Keratinocyte (primary cell): Measurements from ENCODE around the gene TMEM132C. TPM values are rescaled to one million over a fixed set of nuclear protein-coding genes. Genes with fewer than 3 reads are reported as not detected.

Experiments
- DNase-seq: peaks from one replicate; pipeline ENCODE4 v3.0.0-alpha.2; 2011; ENCODE audit warnings: low read depth, missing footprints, low spot score
- FAIRE-seq: peaks from 2 replicates; lab custom pipeline; 2011; peaks lifted over from hg19 to GRCh38; lab: Jason Lieb, UNC
- H2AFZ ChIP-seq: 2 replicates; pipeline ENCODE4 v1.6.0; 2012; ENCODE audit warnings: low read length, control low read depth, inconsistent platforms; ENCODE audit not compliant: control insufficient read depth
- H3K27ac ChIP-seq: 2 replicates; pipeline ENCODE4 v1.5.1; 2011; ENCODE audit warnings: low read length; ENCODE audit not compliant: control insufficient read depth, insufficient read depth
- H3K27me3 ChIP-seq: 3 replicates; pipeline ENCODE4 v1.6.0; 2011; ENCODE audit warnings: low read length; ENCODE audit not compliant: control insufficient read depth, insufficient read depth; ENCODE audit errors: extremely low read depth
- H3K36me3 ChIP-seq, 2 experiments: 2 replicates in 1 of 2; 3 replicates in 1 of 2; pipeline ENCODE4 v1.5.1; 2011; ENCODE audit warnings: low read length in 2 of 2, mild to moderate bottlenecking in 1 of 2; ENCODE audit not compliant: control insufficient read depth in 2 of 2, insufficient read depth in 2 of 2; ENCODE audit errors: extremely low read depth in 1 of 2
- H3K4me1 ChIP-seq: 3 replicates; pipeline ENCODE4 v1.5.1; 2011; ENCODE audit warnings: low read length; ENCODE audit not compliant: control insufficient read depth, insufficient read depth; ENCODE audit errors: extremely low read depth
- H3K4me2 ChIP-seq: 3 replicates; pipeline ENCODE4 v1.6.0; 2011; ENCODE audit warnings: low read depth, low read length; ENCODE audit not compliant: control insufficient read depth, insufficient read depth; ENCODE audit errors: extremely low read depth
- H3K4me3 ChIP-seq, 3 experiments: fragments of 200-600 bp in 1 of 3; sonication (generic) in 1 of 3; 2 replicates in 2 of 3; 3 replicates in 1 of 3; pipeline ENCODE4 v1.5.1; 2011 to 2016; ENCODE audit warnings: low read length in 3 of 3, mild to moderate bottlenecking in 3 of 3, control low read depth in 2 of 3, inconsistent platforms in 1 of 3, low read depth in 1 of 3, mixed read lengths in 1 of 3, mixed run types in 1 of 3, moderate library complexity in 1 of 3; ENCODE audit not compliant: control insufficient read depth in 2 of 3, insufficient read depth in 2 of 3; ENCODE audit errors: extremely low read depth in 1 of 3
- H3K79me2 ChIP-seq: 2 replicates; pipeline ENCODE4 v1.6.0; 2012; ENCODE audit warnings: low read length; ENCODE audit not compliant: control insufficient read depth, insufficient read depth
- H3K9ac ChIP-seq: 3 replicates; pipeline ENCODE4 v1.6.0; 2011; ENCODE audit warnings: low read length; ENCODE audit not compliant: control insufficient read depth, insufficient read depth; ENCODE audit errors: extremely low read depth
- H3K9me1 ChIP-seq: 3 replicates; pipeline ENCODE4 v1.6.0; 2011; ENCODE audit warnings: low read length; ENCODE audit not compliant: control insufficient read depth, insufficient read depth; ENCODE audit errors: extremely low read depth
- H3K9me3 ChIP-seq: 2 replicates; pipeline ENCODE4 v1.5.1; 2012; ENCODE audit warnings: low read depth, low read length; ENCODE audit not compliant: control insufficient read depth
- H4K20me1 ChIP-seq: 3 replicates; pipeline ENCODE4 v1.6.0; 2011; ENCODE audit warnings: low read length; ENCODE audit not compliant: control insufficient read depth, insufficient read depth; ENCODE audit errors: extremely low read depth
- CTCF ChIP-seq, 3 experiments: IDR thresholded peaks in 1 of 3; conservative IDR thresholded peaks in 1 of 3; optimal IDR thresholded peaks in 1 of 3; 2 replicates in 2 of 3; 3 replicates in 1 of 3; pipeline versions ENCODE3 to v1.5.1; 2011; ENCODE audit warnings: low read length in 3 of 3, mild to moderate bottlenecking in 3 of 3, moderate library complexity in 2 of 3, control low read depth in 1 of 3, inconsistent platforms in 1 of 3; ENCODE audit not compliant: insufficient read depth in 2 of 3; ENCODE audit errors: extremely low read depth in 1 of 3
- EZH2 ChIP-seq: IDR thresholded peaks from one replicate; pipeline ENCODE4 v1.6.1; 2012; ENCODE audit warnings: inconsistent platforms, mild to moderate bottlenecking, low read length, moderate library complexity
- dilution Hi-C: fragments of 300-500 bp; cut with MboI; formaldehyde crosslinking; loops from one replicate; pipeline ENCODE4 v1.7.0; 2020; ENCODE audit warnings: low sequenced_read_pairs; ENCODE audit not compliant: extremely low pct_ligation_motif_present
- polyA plus RNA-seq, 5 experiments: library from polyadenylated mRNA; depleted of rRNA in 3 of 5; stranded (reverse) in 3 of 5; stranded (forward) in 1 of 5; unstranded in 1 of 5; fragments of >200 nt; gene quantifications; 1 replicate in 1 of 5; 2 replicates in 3 of 5; 3 replicates in 1 of 5; pipeline versions ENCODE4 v1.2.1 to v1.2.3, GENCODE V29; 2011 to 2012; ENCODE audit warnings: missing spikeins in 2 of 5, low read depth in 1 of 5, low replicate concordance in 1 of 5

The TMEM132C gene
- polyA plus RNA-seq, 1 donor (not counting 4 experiments of a cell fraction or from before 2014, with no cell fraction given): not detected

DNA sequence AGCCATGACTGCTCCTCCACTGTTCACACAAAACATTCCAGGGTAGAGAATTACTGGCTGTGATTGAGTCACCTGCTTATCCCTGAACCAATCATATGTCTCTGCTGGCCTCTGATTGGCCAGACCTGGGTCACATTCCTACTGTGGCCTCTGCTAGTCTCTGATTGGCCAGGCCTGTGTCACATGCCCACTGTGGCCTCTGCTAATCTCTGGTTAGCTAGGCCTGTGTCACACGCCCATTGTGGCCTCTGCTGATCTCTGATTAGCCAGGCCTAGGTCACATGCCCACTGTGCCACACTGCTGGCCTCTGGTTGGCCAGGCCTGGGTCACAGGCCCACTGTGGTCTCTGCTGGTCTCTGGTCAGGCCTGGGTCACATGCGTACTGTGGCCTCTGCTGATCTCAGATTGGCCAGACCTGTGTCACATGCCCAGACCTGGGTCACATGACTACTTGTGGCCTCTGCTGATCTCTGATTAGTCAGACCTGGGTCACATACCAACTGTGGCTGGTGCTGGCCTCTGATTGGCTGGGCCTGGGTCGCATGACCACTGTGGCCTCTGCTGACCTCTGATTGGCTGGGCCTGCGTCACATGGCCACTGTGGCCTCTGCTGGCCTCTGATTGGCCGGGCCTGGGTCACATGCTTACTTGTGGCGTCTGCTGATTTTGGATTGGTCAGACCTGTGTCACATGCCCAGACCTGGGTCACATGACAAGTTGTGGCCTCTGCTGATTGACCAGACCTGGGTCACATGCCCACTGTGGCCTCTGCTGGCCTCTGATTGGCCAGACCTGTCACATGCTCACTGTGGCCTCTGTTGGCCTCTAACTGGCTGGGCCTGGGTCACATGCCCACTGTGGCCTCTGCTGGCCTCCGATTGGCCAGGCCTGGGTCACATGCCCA lies 305.2 kb downstream of the TMEM132C start:
- Histone ChIP-seq H3K36me3 (no peaks in the 10 kb centered on the region), H3K4me3 (no peak overlapping the region), H3K79me2 (no peaks in the 10 kb centered on the region), H3K4me1 (no peaks in the 10 kb centered on the region), H3K27me3 (no peaks in the 10 kb centered on the region), H3K9me3 (peaks cover 9% of the 10 kb centered on the region), H2AFZ (no peak overlapping the region), H3K27ac (no peak overlapping the region), H3K4me2 (no peak overlapping the region), H3K9ac (no peak overlapping the region), H4K20me1 (no peaks in the 10 kb centered on the region), H3K9me1 (no peaks in the 10 kb centered on the region)
- TF ChIP-seq CTCF (optimal IDR thresholded peaks at IDR 0.05 in 1 of 3, IDR thresholded peaks at IDR 0.05 in 1 of 3, conservative IDR thresholded peaks at IDR 0.05 in 1 of 3; ENCODE audit: extremely low read depth in 1 of 3, insufficient read depth in 2 of 3, low read length in 3 of 3) (no peak), EZH2 (no peak)
- FAIRE-seq (no peak), DNase-seq (no peak)
- dilution Hi-C loops: no loop called here

- no peak for DNase-seq
- TF ChIP-seq CTCF (optimal IDR thresholded peaks at IDR 0.05 in 1 of 3, IDR thresholded peaks at IDR 0.05 in 1 of 3, conservative IDR thresholded peaks at IDR 0.05 in 1 of 3; ENCODE audit: extremely low read depth in 1 of 3, insufficient read depth in 2 of 3, low read length in 3 of 3) (no peak), EZH2 (no peak)
- FAIRE-seq: no peak
- H3K4me2 ChIP-seq: no peak overlapping the region
- no peaks in the 10 kb centered on the region for H3K4me1 ChIP-seq
- no peaks in the 10 kb centered on the region for H3K27me3 ChIP-seq
- dilution Hi-C loops: no loop called here
- no peaks in the 10 kb centered on the region for H4K20me1 ChIP-seq
- no peaks in the 10 kb centered on the region for H3K36me3 ChIP-seq
- no peaks in the 10 kb centered on the region for H3K9me1 ChIP-seq
- peaks cover 7% of the 10 kb centered on the region for H3K9me3 ChIP-seq
- no peaks in the 10 kb centered on the region for H3K79me2 ChIP-seq
- no peak overlapping the region for H3K4me3 ChIP-seq
- no peak overlapping the region for H3K27ac ChIP-seq
- H2AFZ ChIP-seq: no peak overlapping the region
- no peak overlapping the region for H3K9ac ChIP-seq
These were observed 306.9 kb downstream of the TMEM132C start for GRCh38 chr12:128573907-128574306.
